ENCODE measurements around the gene ZCCHC9.
A peak's percentile ranks its signal among the peaks of the same experiment; 100 is the strongest.
"Not testable (repeated sequence)": the region's sequence is repeated elsewhere in the genome, so short reads cannot be mapped to it uniquely, and the experiment has no call there.

Gene ZCCHC9

GRCh38 chr5:81315336-81315735 is 13.9 kb downstream of the ZCCHC9 start:
- DNase-seq (ENCODE audit: low spot score in 2 of 2), result peak; percentile 24 to 76
- no peaks in the 10 kb centered on the region for H3K27me3 ChIP-seq (ENCODE audit: low read depth)
- in situ Hi-C loops (cut with MboI; ENCODE audit: low sequenced_read_pairs), result no loop called here
- H3K4me3 ChIP-seq, result no peak overlapping the region
- no peaks in the 10 kb centered on the region for H3K9me3 ChIP-seq
- H3K36me3 ChIP-seq (replicated peaks), result peaks cover 15% of the 10 kb centered on the region
- peaks cover 26% of the 10 kb centered on the region for H3K4me1 ChIP-seq

GRCh38 chr5:81315830-81316229 is 14.4 kb downstream of the ZCCHC9 start:
- in situ Hi-C loops (cut with MboI; ENCODE audit: low sequenced_read_pairs), result no loop called here
- peaks cover 15% of the 10 kb centered on the region for H3K36me3 ChIP-seq (replicated peaks)
- H3K27me3 ChIP-seq (ENCODE audit: low read depth), result no peaks in the 10 kb centered on the region
- H3K4me1 ChIP-seq, result peaks cover 26% of the 10 kb centered on the region
- DNase-seq (ENCODE audit: low spot score in 2 of 2), result no peak
- no peak overlapping the region for H3K4me3 ChIP-seq
- no peaks in the 10 kb centered on the region for H3K9me3 ChIP-seq

GRCh38 chr5:81316571-81316970 is 15.2 kb downstream of the ZCCHC9 start:
- H3K4me1 ChIP-seq, result peaks cover 26% of the 10 kb centered on the region
- in situ Hi-C loops (cut with MboI; ENCODE audit: low sequenced_read_pairs), result no loop called here
- peak in 1 of 2 experiments; percentile 25 for DNase-seq (ENCODE audit: low spot score in 2 of 2)
- no peak overlapping the region for H3K4me3 ChIP-seq
- peaks cover 15% of the 10 kb centered on the region for H3K36me3 ChIP-seq (replicated peaks)
- H3K27me3 ChIP-seq (ENCODE audit: low read depth), result no peaks in the 10 kb centered on the region
- H3K9me3 ChIP-seq, result no peaks in the 10 kb centered on the region

- in situ Hi-C loops (cut with MboI; ENCODE audit: low sequenced_read_pairs), result no loop called here
- no peaks in the 10 kb centered on the region for H3K27me3 ChIP-seq (ENCODE audit: low read depth)
These were observed 16.1 kb downstream of the ZCCHC9 start for GRCh38 chr5:81317536-81317935.

GRCh38 chr5:81326554-81326953 is 25.2 kb downstream of the ZCCHC9 start:
- in situ Hi-C loops (cut with MboI; ENCODE audit: low sequenced_read_pairs), result no loop called here
- DNase-seq (ENCODE audit: low spot score in 2 of 2), result no peak
- no peaks in the 10 kb centered on the region for H3K27me3 ChIP-seq (ENCODE audit: low read depth)
- H3K4me1 ChIP-seq, result peaks cover 8% of the 10 kb centered on the region
- no peaks in the 10 kb centered on the region for H3K36me3 ChIP-seq (replicated peaks)
- H3K4me3 ChIP-seq, result no peak overlapping the region
- H3K9me3 ChIP-seq, result no peaks in the 10 kb centered on the region

More at GRCh38 chr5:81317536-81317935, 16.1 kb downstream of the ZCCHC9 start:
- Histone ChIP-seq H3K36me3 (replicated peaks) (peaks cover 6% of the 10 kb centered on the region), H3K9me3 (no peaks in the 10 kb centered on the region), H3K4me3 (no peak overlapping the region), H3K4me1 (peaks cover 26% of the 10 kb centered on the region)
- DNase-seq (ENCODE audit: low spot score in 2 of 2), result no peak

- no peaks in the 10 kb centered on the region for H3K36me3 ChIP-seq (replicated peaks)
- H3K4me1 ChIP-seq, result no peaks in the 10 kb centered on the region
- in situ Hi-C loops (cut with MboI; ENCODE audit: low sequenced_read_pairs), result no loop called here
- DNase-seq (ENCODE audit: low spot score in 2 of 2), result no peak
- H3K27me3 ChIP-seq (ENCODE audit: low read depth), result no peaks in the 10 kb centered on the region
- no peak overlapping the region for H3K4me3 ChIP-seq
- no peaks in the 10 kb centered on the region; the same call in 1 of the 2 replicates for H3K9me3 ChIP-seq
These were observed 33.1 kb downstream of the ZCCHC9 start for GRCh38 chr5:81334304-81335061.

- H3K4me3 ChIP-seq, result no peak overlapping the region
- in situ Hi-C loops (cut with MboI; ENCODE audit: low sequenced_read_pairs), result no loop called here
- no peaks in the 10 kb centered on the region for H3K36me3 ChIP-seq (replicated peaks)
- H3K4me1 ChIP-seq, result no peaks in the 10 kb centered on the region
- H3K9me3 ChIP-seq, result no peaks in the 10 kb centered on the region; the same call in 1 of the 2 replicates
- no peak for DNase-seq (ENCODE audit: low spot score in 2 of 2)
- no peaks in the 10 kb centered on the region for H3K27me3 ChIP-seq (ENCODE audit: low read depth)
These were observed 34.6 kb downstream of the ZCCHC9 start for GRCh38 chr5:81335946-81336345.

- in situ Hi-C loops (cut with MboI; ENCODE audit: low sequenced_read_pairs), result no loop called here
- Histone ChIP-seq H3K9me3 (no peaks in the 10 kb centered on the region; the same call in 1 of the 2 replicates), H3K4me3 (no peak overlapping the region), H3K27me3 (ENCODE audit: low read depth) (no peaks in the 10 kb centered on the region), H3K36me3 (replicated peaks) (no peaks in the 10 kb centered on the region), H3K4me1 (no peaks in the 10 kb centered on the region)
- DNase-seq (ENCODE audit: low spot score in 2 of 2), result no peak
These were observed 35.2 kb downstream of the ZCCHC9 start for GRCh38 chr5:81336556-81336955.

- Histone ChIP-seq H3K9me3 (no peaks in the 10 kb centered on the region; the same call in 1 of the 2 replicates), H3K27me3 (ENCODE audit: low read depth) (no peaks in the 10 kb centered on the region), H3K36me3 (replicated peaks) (no peaks in the 10 kb centered on the region), H3K4me1 (no peaks in the 10 kb centered on the region), H3K4me3 (no peak overlapping the region)
- DNase-seq (ENCODE audit: low spot score in 2 of 2), result no peak
- in situ Hi-C loops (cut with MboI; ENCODE audit: low sequenced_read_pairs), result no loop called here
These were observed 36.4 kb downstream of the ZCCHC9 start for GRCh38 chr5:81337803-81338202.

- DNase-seq (ENCODE audit: low spot score in 2 of 2); H3K27me3 ChIP-seq (ENCODE audit: low read depth); in situ Hi-C loops (cut with MboI; ENCODE audit: low sequenced_read_pairs); H3K9me3 ChIP-seq; H3K4me1 ChIP-seq; H3K36me3 ChIP-seq (replicated peaks); H3K4me3 ChIP-seq: not testable (repeated sequence)
These were observed 36.8 kb downstream of the ZCCHC9 start for GRCh38 chr5:81338213-81338612.

GRCh38 chr5:81344736-81345135 is 43.3 kb downstream of the ZCCHC9 start:
- Histone ChIP-seq H3K4me3 (no peak overlapping the region), H3K27me3 (ENCODE audit: low read depth) (no peaks in the 10 kb centered on the region), H3K36me3 (replicated peaks) (no peaks in the 10 kb centered on the region), H3K4me1 (no peaks in the 10 kb centered on the region), H3K9me3 (no peaks in the 10 kb centered on the region)
- in situ Hi-C loops (cut with MboI; ENCODE audit: low sequenced_read_pairs), result no loop called here
- no peak for DNase-seq (ENCODE audit: low spot score in 2 of 2)

- H3K36me3 ChIP-seq (replicated peaks), result no peaks in the 10 kb centered on the region
- no peak overlapping the region for H3K4me3 ChIP-seq
- no peaks in the 10 kb centered on the region for H3K4me1 ChIP-seq
- DNase-seq (ENCODE audit: low spot score in 2 of 2), result no peak
- no peaks in the 10 kb centered on the region for H3K27me3 ChIP-seq (ENCODE audit: low read depth)
- H3K9me3 ChIP-seq, result no peaks in the 10 kb centered on the region
- in situ Hi-C loops (cut with MboI; ENCODE audit: low sequenced_read_pairs), result no loop called here
These were observed 44.1 kb downstream of the ZCCHC9 start for GRCh38 chr5:81345411-81346003.

GRCh38 chr5:81349161-81349560 is 47.8 kb downstream of the ZCCHC9 start:
- Histone ChIP-seq H3K36me3 (replicated peaks) (no peaks in the 10 kb centered on the region), H3K4me3 (no peak overlapping the region), H3K9me3 (no peaks in the 10 kb centered on the region), H3K27me3 (ENCODE audit: low read depth) (no peaks in the 10 kb centered on the region), H3K4me1 (no peaks in the 10 kb centered on the region)
- in situ Hi-C loops (cut with MboI; ENCODE audit: low sequenced_read_pairs), result no loop called here
- DNase-seq (ENCODE audit: low spot score in 2 of 2), result no peak

- no peaks in the 10 kb centered on the region for H3K9me3 ChIP-seq
- no peak for DNase-seq (ENCODE audit: low spot score in 2 of 2)
- H3K36me3 ChIP-seq (replicated peaks), result no peaks in the 10 kb centered on the region
- H3K27me3 ChIP-seq (ENCODE audit: low read depth), result no peaks in the 10 kb centered on the region
- H3K4me3 ChIP-seq, result no peak overlapping the region
- in situ Hi-C loops (cut with MboI; ENCODE audit: low sequenced_read_pairs), result no loop called here
- no peaks in the 10 kb centered on the region for H3K4me1 ChIP-seq
These were observed 49.1 kb downstream of the ZCCHC9 start for GRCh38 chr5:81350507-81350906.
